PC-9 (cell line): ENCODE measurements around the gene COG5. TPM values are rescaled to one million over a fixed set of nuclear protein-coding genes. Genes with fewer than 3 reads are reported as not detected.

Experiments used
- BruUV-seq: library from RNA; stranded (reverse); fragments of 400-500 nt; replicated peaks from 2 replicates; lab custom pipeline; 2021; lab: Mats Ljungman, UMichigan
- CTCF ChIA-PET: fragments of 300-600 bp; sonication (Branson Sonifier 250); formaldehyde crosslinking; loops from one replicate; lab custom pipeline; 2022; ENCODE audit warnings: antibody characterized with exemption; lab: Charles Lee
- POLR2A ChIA-PET: fragments of 300-600 bp; sonication (Branson Sonifier 250); formaldehyde crosslinking; loops from one replicate; lab custom pipeline; 2022; ENCODE audit warnings: antibody characterized with exemption; ENCODE audit not compliant: unreplicated experiment; lab: Charles Lee
- DNase-seq, 2 experiments: peaks; one replicate each; pipeline versions ENCODE4 v3.0.0 to v3.0.0-alpha.2; 2015 to 2022; ENCODE audit warnings: mixed read lengths in 1 of 2
- H2AFZ ChIP-seq: fragments of 200-600 bp; sonication (generic); 2 replicates; pipeline ENCODE4 v1.8.1; 2017; ENCODE audit warnings: antibody characterized with exemption
- H3F3A ChIP-seq: fragments of 200-600 bp; sonication (generic); 2 replicates; pipeline ENCODE4 v1.8.1; 2017; ENCODE audit warnings: antibody characterized with exemption, mild to moderate bottlenecking, low read depth; ENCODE audit not compliant: insufficient read depth
- H3K27ac ChIP-seq: fragments of 200-600 bp; sonication (generic); 2 replicates; pipeline ENCODE4 v1.6.1; 2016; ENCODE audit warnings: mixed run types
- H3K27me3 ChIP-seq: fragments of 200-600 bp; sonication (generic); 2 replicates; pipeline ENCODE4 v1.6.1; 2016; ENCODE audit warnings: low read depth, mixed run types; ENCODE audit not compliant: insufficient read depth
- H3K36me3 ChIP-seq: fragments of 200-600 bp; sonication (generic); 2 replicates; pipeline ENCODE4 v1.6.1; 2016; ENCODE audit warnings: low read depth, mixed run types
- H3K4me1 ChIP-seq: fragments of 200-600 bp; sonication (generic); replicated peaks from 2 replicates; pipeline ENCODE4 v1.6.1; 2016; ENCODE audit warnings: mixed run types; ENCODE audit not compliant: insufficient read depth
- H3K4me2 ChIP-seq: fragments of 200-600 bp; sonication (generic); 2 replicates; pipeline ENCODE4 v1.6.1; 2017; ENCODE audit warnings: mixed run types
- H3K4me3 ChIP-seq: fragments of 200-600 bp; sonication (generic); 2 replicates; pipeline ENCODE4 v1.6.1; 2016; ENCODE audit warnings: mixed run types
- H3K79me2 ChIP-seq: fragments of 200-600 bp; sonication (generic); 2 replicates; pipeline ENCODE4 v1.6.1; 2017; ENCODE audit warnings: low read depth, mixed run types
- H3K9me2 ChIP-seq: fragments of 200-600 bp; sonication (generic); 2 replicates; pipeline ENCODE4 v1.8.1; 2017; ENCODE audit warnings: mild to moderate bottlenecking; ENCODE audit not compliant: insufficient read depth
- H3K9me3 ChIP-seq: fragments of 200-600 bp; sonication (generic); 2 replicates; pipeline ENCODE4 v1.8.1; 2016; ENCODE audit warnings: low read depth; ENCODE audit not compliant: insufficient read depth
- H4K20me1 ChIP-seq: fragments of 200-600 bp; sonication (generic); 2 replicates; pipeline ENCODE4 v1.8.1; 2017; ENCODE audit not compliant: insufficient read depth
- EZH2 ChIP-seq: fragments of 200-600 bp; sonication (generic); IDR thresholded peaks from 2 replicates; pipeline ENCODE4 v1.8.0; 2017; ENCODE audit warnings: antibody characterized with exemption, low read depth
- intact Hi-C: fragments of 100-400 bp; cut with micrococcal nuclease; formaldehyde crosslinking; loops from one replicate; pipeline ENCODE4 v1.10.0; 2022; ENCODE audit not compliant: unreplicated experiment
- total RNA-seq: library from RNA; stranded (reverse); gene quantifications from 2 replicates; pipeline ENCODE4 v1.2.3, GENCODE V29; 2021
- TF ChIP-seq, protein P1 (sequence below): fragments of 200-600 bp; sonication (generic); conservative IDR thresholded peaks from 2 replicates; pipeline ENCODE4 v1.6.1; 2017; ENCODE audit warnings: mixed run types, antibody characterized with exemption, mild to moderate bottlenecking, moderate library complexity

COG5 gene
- total RNA-seq, 1 experiment from 2014 or later = 43.5 TPM

DNA sequence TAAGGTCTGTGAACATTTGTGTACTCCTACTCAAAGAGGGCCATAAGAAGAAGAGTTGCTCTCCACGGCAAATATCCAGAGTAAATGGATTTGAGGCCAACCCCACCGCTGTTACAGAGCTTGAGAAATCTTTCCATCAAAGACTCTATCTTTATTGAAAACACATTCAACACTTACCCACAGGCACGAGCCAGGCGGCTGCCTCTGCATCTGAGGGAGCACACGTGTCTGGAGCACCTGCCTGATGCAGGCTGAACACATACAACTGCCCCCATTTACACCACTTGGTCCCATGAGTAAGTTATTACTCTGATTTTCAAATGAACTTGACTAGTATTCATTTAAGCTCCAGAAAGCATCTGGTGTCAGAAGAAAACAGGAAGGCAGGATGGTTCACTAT lies 356.3 kb downstream of the COG5 start:
- BruUV-seq = no TSS peak
- H3K27ac ChIP-seq = no peak overlapping the region
- H3K79me2 ChIP-seq = no peaks in the 10 kb centered on the region
- DNase-seq = no peak
- H3K4me1 ChIP-seq = no peaks in the 10 kb centered on the region
- H3F3A ChIP-seq = peaks cover 8% of the 10 kb centered on the region; the same call in 1 of the 2 replicates
- intact Hi-C loops = loop anchor here (10.0 kb wide), 2 partner anchors 357 to 937 kb away; partner anchors contain the start of genes COG5 and DUS4L
- H3K9me3 ChIP-seq = no peaks in the 10 kb centered on the region
- CTCF ChIA-PET = interaction anchor here (0.6 kb wide), 1 partner anchor 132 kb away, joined by 3 read pairs; no protein-coding TSS in a partner anchor
- 0 out of 2 replicates have a peak, but pooled peaks cover 10% of the 10 kb centered on the region for H3K36me3 ChIP-seq
- no peak overlapping the region for H3K4me2 ChIP-seq
- H3K4me3 ChIP-seq = no peak overlapping the region
- no peaks in the 10 kb centered on the region for H3K27me3 ChIP-seq
- no peak overlapping the region for H2AFZ ChIP-seq
- no peak for TF ChIP-seq EZH2
- TF ChIP-seq, protein P1, sequence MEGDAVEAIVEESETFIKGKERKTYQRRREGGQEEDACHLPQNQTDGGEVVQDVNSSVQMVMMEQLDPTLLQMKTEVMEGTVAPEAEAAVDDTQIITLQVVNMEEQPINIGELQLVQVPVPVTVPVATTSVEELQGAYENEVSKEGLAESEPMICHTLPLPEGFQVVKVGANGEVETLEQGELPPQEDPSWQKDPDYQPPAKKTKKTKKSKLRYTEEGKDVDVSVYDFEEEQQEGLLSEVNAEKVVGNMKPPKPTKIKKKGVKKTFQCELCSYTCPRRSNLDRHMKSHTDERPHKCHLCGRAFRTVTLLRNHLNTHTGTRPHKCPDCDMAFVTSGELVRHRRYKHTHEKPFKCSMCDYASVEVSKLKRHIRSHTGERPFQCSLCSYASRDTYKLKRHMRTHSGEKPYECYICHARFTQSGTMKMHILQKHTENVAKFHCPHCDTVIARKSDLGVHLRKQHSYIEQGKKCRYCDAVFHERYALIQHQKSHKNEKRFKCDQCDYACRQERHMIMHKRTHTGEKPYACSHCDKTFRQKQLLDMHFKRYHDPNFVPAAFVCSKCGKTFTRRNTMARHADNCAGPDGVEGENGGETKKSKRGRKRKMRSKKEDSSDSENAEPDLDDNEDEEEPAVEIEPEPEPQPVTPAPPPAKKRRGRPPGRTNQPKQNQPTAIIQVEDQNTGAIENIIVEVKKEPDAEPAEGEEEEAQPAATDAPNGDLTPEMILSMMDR = no peak
- H3K9me2 ChIP-seq = no peaks in the 10 kb centered on the region
- no peaks in the 10 kb centered on the region for H4K20me1 ChIP-seq
- POLR2A ChIA-PET = interaction anchor here (0.5 to 0.6 kb wide), 2 partner anchors 189 to 535 kb away, joined by 3 read pairs; no protein-coding TSS in a partner anchor

DNA sequence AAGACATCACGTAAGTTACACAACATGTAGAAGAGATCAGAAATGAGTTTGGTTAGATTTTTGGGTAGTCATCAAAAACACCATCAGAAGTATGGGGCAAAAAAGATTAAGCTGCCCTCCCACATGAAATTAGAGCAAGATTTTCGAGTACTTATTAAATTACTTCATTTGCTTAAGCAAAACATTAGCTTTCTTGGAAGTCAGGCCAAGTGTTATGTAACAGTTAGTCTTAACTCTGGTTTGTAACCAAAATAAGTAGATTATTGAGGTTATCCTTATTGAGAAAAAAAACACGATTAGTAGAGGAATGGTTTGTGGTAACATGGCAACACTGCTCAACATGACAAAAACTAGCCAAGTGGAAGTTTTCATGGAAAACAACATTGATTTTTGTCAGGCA lies 357.0 kb downstream of the COG5 start:
- no TSS peak for BruUV-seq
- H3K9me2 ChIP-seq = no peaks in the 10 kb centered on the region
- intact Hi-C loops = loop anchor here (10.0 kb wide), 2 partner anchors 358 to 938 kb away; partner anchors contain the start of genes COG5 and DUS4L
- H3K4me2 ChIP-seq = no peak overlapping the region
- H3K9me3 ChIP-seq = no peaks in the 10 kb centered on the region
- TF ChIP-seq, protein P1 = no peak
- no peak for TF ChIP-seq EZH2
- H3K79me2 ChIP-seq = no peaks in the 10 kb centered on the region
- no peak overlapping the region for H2AFZ ChIP-seq
- ChIA-PET POLR2A (interaction anchor here (0.6 kb wide), 1 partner anchor 536 kb away, joined by 3 read pairs; no protein-coding TSS in a partner anchor), CTCF (no interaction called here)
- no peaks in the 10 kb centered on the region for H4K20me1 ChIP-seq
- peaks cover 18% of the 10 kb centered on the region for H3K36me3 ChIP-seq
- H3K27ac ChIP-seq = no peak overlapping the region
- H3K4me3 ChIP-seq = no peak overlapping the region
- no peaks in the 10 kb centered on the region for H3K27me3 ChIP-seq
- no peak for DNase-seq
- peaks cover 12% of the 10 kb centered on the region; the same call in 1 of the 2 replicates for H3F3A ChIP-seq
- no peaks in the 10 kb centered on the region for H3K4me1 ChIP-seq

DNA sequence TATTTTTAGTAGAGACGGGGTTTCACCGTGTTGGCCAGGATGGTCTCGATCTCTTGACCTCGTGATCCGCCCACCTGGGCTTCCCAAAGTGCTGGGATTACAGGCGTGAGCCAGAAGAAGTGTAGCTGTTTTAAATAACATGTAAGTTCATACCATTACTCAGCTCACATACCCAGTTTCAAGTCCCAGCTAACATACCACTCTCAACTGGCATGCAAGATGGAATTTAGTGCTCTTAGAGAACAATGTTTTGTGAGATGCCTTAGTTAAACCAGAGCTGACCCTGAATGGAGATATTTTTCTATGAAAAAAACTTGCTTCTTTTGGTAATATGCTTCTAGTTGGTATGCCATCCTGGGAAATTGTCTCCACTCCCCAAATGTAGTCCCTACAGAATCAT lies 357.6 kb downstream of the COG5 start:
- Histone ChIP-seq H3F3A (peaks cover 12% of the 10 kb centered on the region; the same call in 1 of the 2 replicates), H3K79me2 (no peaks in the 10 kb centered on the region), H3K36me3 (peaks cover 23% of the 10 kb centered on the region), H3K9me3 (no peaks in the 10 kb centered on the region), H3K4me1 (no peaks in the 10 kb centered on the region), H3K4me2 (no peak overlapping the region), H4K20me1 (no peaks in the 10 kb centered on the region), H3K9me2 (no peaks in the 10 kb centered on the region), H3K27me3 (no peaks in the 10 kb centered on the region), H2AFZ (no peak overlapping the region), H3K27ac (no peak overlapping the region), H3K4me3 (no peak overlapping the region)
- POLR2A ChIA-PET = no interaction called here
- CTCF ChIA-PET = no interaction called here
- no TSS peak for BruUV-seq
- TF ChIP-seq, protein P1 = no peak
- TF ChIP-seq EZH2 = no peak
- DNase-seq = no peak
- intact Hi-C loops = loop anchor here (10.0 kb wide), 2 partner anchors 359 to 939 kb away; partner anchors contain the start of genes COG5 and DUS4L
